Measurements from ENCODE around the gene GABRB2. TPM values are rescaled to one million over a fixed set of nuclear protein-coding genes. Genes with fewer than 3 reads are reported as not detected.

GABRB2 gene
- total RNA-seq, 1 donor from 2014 or later, result not detected

DNA sequence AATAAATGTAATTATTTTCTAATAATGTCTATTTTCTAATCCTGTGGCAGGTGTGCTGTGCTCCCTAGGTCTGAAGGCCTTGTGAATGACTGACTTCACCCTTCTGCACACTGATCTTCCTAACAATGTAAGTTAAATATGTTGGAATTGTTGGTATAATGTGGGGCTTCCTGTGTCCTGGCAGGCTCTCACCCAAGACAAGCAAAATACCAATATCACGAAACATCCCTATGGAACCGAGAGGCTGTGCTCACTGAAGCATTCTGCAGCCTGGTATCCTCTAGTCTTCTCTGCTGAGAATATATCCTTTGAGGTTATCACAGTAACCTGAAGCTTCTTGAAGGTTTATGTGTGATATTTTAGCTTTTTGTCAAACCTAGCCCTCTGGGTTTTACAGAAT, 159.4 kb downstream of the GABRB2 start:
- Mint-ChIP-seq H3K4me3 (ENCODE audit: unreplicated experiment) (no peak overlapping the region), H3K4me1 (ENCODE audit: low read depth) (no peaks in the 10 kb centered on the region), H3K9me3 (ENCODE audit: low read depth) (no peaks in the 10 kb centered on the region)

DNA sequence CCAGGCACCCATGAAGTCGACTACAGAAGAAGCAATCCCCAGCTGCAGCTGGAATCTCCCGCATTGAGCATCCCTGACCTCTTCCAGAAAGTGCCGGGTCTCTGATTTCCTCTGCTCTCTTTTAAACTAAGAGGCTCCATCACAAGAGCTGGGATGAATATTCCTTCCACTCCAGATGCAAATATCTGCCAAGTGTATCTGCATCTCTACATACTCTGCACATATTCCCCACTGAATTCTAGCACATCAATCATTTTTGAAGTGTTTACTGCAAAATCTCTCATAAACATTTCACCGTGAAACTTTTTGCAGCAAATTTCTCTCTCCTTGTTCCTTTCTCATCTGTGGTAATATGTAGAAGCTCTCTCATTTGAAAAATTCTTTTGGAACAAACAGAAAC, 161.5 kb downstream of the GABRB2 start:
- no peak for DNase-seq (ENCODE audit: low spot score)
- Mint-ChIP-seq H3K27me3 (ENCODE audit: low read depth) (peaks cover 2% of the 10 kb centered on the region), H3K36me3 (ENCODE audit: low read depth) (no peaks in the 10 kb centered on the region), H3K27ac (ENCODE audit: unreplicated experiment) (no peak overlapping the region), H3K4me3 (ENCODE audit: unreplicated experiment) (no peak overlapping the region), H3K9me3 (ENCODE audit: low read depth) (no peaks in the 10 kb centered on the region), H3K4me1 (ENCODE audit: low read depth) (no peaks in the 10 kb centered on the region)
- TF ChIP-seq, protein P1, sequence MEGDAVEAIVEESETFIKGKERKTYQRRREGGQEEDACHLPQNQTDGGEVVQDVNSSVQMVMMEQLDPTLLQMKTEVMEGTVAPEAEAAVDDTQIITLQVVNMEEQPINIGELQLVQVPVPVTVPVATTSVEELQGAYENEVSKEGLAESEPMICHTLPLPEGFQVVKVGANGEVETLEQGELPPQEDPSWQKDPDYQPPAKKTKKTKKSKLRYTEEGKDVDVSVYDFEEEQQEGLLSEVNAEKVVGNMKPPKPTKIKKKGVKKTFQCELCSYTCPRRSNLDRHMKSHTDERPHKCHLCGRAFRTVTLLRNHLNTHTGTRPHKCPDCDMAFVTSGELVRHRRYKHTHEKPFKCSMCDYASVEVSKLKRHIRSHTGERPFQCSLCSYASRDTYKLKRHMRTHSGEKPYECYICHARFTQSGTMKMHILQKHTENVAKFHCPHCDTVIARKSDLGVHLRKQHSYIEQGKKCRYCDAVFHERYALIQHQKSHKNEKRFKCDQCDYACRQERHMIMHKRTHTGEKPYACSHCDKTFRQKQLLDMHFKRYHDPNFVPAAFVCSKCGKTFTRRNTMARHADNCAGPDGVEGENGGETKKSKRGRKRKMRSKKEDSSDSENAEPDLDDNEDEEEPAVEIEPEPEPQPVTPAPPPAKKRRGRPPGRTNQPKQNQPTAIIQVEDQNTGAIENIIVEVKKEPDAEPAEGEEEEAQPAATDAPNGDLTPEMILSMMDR (IDR thresholded peaks at IDR 0.05), result no peak

More for the DNA sequence above, 159.4 kb downstream of the GABRB2 start:
- no peak overlapping the region for H3K27ac Mint-ChIP-seq (ENCODE audit: unreplicated experiment)
- DNase-seq (ENCODE audit: low spot score), result no peak
- H3K36me3 Mint-ChIP-seq (ENCODE audit: low read depth), result no peaks in the 10 kb centered on the region
- TF ChIP-seq, protein P1 (IDR thresholded peaks at IDR 0.05), result no peak
- peaks cover 5% of the 10 kb centered on the region for H3K27me3 Mint-ChIP-seq (ENCODE audit: low read depth)

DNA sequence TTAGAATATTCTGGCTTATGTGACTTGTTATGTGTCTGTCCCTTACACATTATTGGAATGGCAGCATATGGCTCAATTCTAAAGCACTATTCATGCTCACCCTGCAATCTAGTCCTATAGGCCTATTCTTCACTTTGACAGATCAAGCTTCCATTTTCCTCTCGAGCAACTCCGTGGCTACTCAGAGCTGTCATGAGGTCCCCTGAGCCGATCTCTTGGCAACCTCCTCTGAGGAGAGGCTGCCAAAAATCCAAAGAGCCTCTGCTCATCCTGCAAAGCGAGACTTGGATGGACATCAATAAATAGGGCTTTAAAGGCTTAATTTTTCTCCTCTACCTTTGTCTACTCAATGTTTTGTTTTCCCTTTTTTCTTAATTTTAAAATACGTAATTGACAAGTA, 163.8 kb downstream of the GABRB2 start:
- TF ChIP-seq, protein P1 (IDR thresholded peaks at IDR 0.05), result no peak
- no peak overlapping the region for H3K4me3 Mint-ChIP-seq (ENCODE audit: unreplicated experiment)
- no peaks in the 10 kb centered on the region for H3K4me1 Mint-ChIP-seq (ENCODE audit: low read depth)
- H3K27ac Mint-ChIP-seq (ENCODE audit: unreplicated experiment), result no peak overlapping the region
- no peak for DNase-seq (ENCODE audit: low spot score)
- no peaks in the 10 kb centered on the region for H3K9me3 Mint-ChIP-seq (ENCODE audit: low read depth)
- no peaks in the 10 kb centered on the region for H3K36me3 Mint-ChIP-seq (ENCODE audit: low read depth)
- H3K27me3 Mint-ChIP-seq (ENCODE audit: low read depth), result no peaks in the 10 kb centered on the region

DNA sequence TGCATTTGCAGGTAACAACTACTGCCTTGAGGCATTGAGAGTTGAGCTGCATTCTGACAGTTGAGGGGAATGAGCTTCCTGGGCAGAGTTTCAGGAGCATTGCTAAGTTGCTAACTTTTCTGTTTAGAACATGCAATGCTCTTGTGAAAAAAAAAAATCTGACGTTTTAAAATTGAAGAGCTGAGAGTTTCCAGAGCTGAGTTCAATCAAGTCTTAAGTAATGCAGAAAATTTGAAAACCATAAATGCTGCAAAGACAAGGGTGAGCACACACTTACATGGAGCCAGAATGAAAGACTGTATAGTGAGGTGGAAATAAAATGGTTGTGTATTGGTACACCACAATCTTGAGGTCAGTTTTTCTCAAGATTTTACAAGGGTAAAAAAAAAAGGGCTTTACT, 166.0 kb downstream of the GABRB2 start:
- TF ChIP-seq, protein P1 (IDR thresholded peaks at IDR 0.05), result no peak
- Mint-ChIP-seq H3K4me1 (ENCODE audit: low read depth) (no peaks in the 10 kb centered on the region), H3K27me3 (ENCODE audit: low read depth) (peaks cover 3% of the 10 kb centered on the region), H3K4me3 (ENCODE audit: unreplicated experiment) (no peak overlapping the region), H3K9me3 (ENCODE audit: low read depth) (no peaks in the 10 kb centered on the region), H3K36me3 (ENCODE audit: low read depth) (no peaks in the 10 kb centered on the region), H3K27ac (ENCODE audit: unreplicated experiment) (no peak overlapping the region)
- DNase-seq (ENCODE audit: low spot score), result no peak

DNA sequence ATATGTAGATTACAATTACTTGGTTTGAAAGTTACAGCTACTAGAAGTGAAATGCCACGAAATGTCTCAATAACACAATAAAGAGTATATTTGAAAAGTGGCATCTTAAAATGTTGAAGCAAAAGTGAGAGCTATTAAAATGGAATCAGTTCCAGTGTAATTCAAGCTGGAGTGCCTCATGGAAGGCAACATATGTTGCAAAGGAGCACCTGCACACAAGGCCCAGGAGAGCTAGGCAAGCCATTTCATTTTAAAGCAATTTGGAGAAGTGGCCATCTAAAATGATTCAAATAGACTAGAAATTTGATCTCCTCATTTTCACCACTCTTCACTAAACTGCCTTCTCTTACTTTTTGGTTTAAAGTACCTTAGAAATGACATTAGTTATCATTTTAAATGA, 167.8 kb downstream of the GABRB2 start:
- H3K27me3 Mint-ChIP-seq (ENCODE audit: low read depth), result peaks cover 3% of the 10 kb centered on the region
- H3K27ac Mint-ChIP-seq (ENCODE audit: unreplicated experiment), result no peak overlapping the region
- no peak for DNase-seq (ENCODE audit: low spot score)
- H3K36me3 Mint-ChIP-seq (ENCODE audit: low read depth), result no peaks in the 10 kb centered on the region
- H3K9me3 Mint-ChIP-seq (ENCODE audit: low read depth), result no peaks in the 10 kb centered on the region
- H3K4me1 Mint-ChIP-seq (ENCODE audit: low read depth), result no peaks in the 10 kb centered on the region
- no peak overlapping the region for H3K4me3 Mint-ChIP-seq (ENCODE audit: unreplicated experiment)
- TF ChIP-seq, protein P1 (IDR thresholded peaks at IDR 0.05), result no peak

All from chondrocyte (in vitro differentiated cells).